ENCODE measurements around the gene RNF207.

RNF207 gene

GRCh38 chr1:6170116-6170741 is 35.7 kb upstream of the RNF207 start:
- Histone ChIP-seq H3K9me3 (ENCODE audit: low read depth, low read length) (no peaks in the 10 kb centered on the region), H3K9ac (ENCODE audit: insufficient read length) (no peak overlapping the region), H3K36me3 (ENCODE audit: insufficient read depth, low read length) (no peaks in the 10 kb centered on the region), H3K4me3 (no peak overlapping the region), H3K27ac (no peak overlapping the region)
- TF ChIP-seq POLR2AphosphoS5 (IDR thresholded peaks at IDR 0.05; ENCODE audit: borderline replicate concordance, low read depth, low read length), result no peak
- TF ChIP-seq EZH2 (IDR thresholded peaks at IDR 0.05), result no peak
- TF ChIP-seq FOXP2 (optimal IDR thresholded peaks at IDR 0.05; ENCODE audit: control extremely low read depth, extremely low read length, insufficient read depth), result no peak
- no peak for DNase-seq (ENCODE audit: low read depth, low spot score)

- Histone ChIP-seq H3K9ac (ENCODE audit: insufficient read length) (no peak overlapping the region), H3K36me3 (ENCODE audit: insufficient read depth, low read length) (no peaks in the 10 kb centered on the region), H3K9me3 (ENCODE audit: low read depth, low read length) (no peaks in the 10 kb centered on the region), H3K27ac (no peak overlapping the region), H3K4me3 (no peak overlapping the region)
- no peak for TF ChIP-seq POLR2AphosphoS5 (IDR thresholded peaks at IDR 0.05; ENCODE audit: borderline replicate concordance, low read depth, low read length)
- TF ChIP-seq EZH2 (IDR thresholded peaks at IDR 0.05), result no peak
- TF ChIP-seq FOXP2 (optimal IDR thresholded peaks at IDR 0.05; ENCODE audit: control extremely low read depth, extremely low read length, insufficient read depth), result no peak
- no peak for DNase-seq (ENCODE audit: low read depth, low spot score)
Measured at GRCh38 chr1:6170742-6171201, 35.1 kb upstream of the RNF207 start.

- H3K4me3 ChIP-seq, result no peak overlapping the region
- TF ChIP-seq POLR2AphosphoS5 (IDR thresholded peaks at IDR 0.05; ENCODE audit: borderline replicate concordance, low read depth, low read length) (no peak), EZH2 (IDR thresholded peaks at IDR 0.05) (no peak), FOXP2 (optimal IDR thresholded peaks at IDR 0.05; ENCODE audit: control extremely low read depth, extremely low read length, insufficient read depth) (no peak)
- no peak overlapping the region for H3K27ac ChIP-seq
- no peaks in the 10 kb centered on the region for H3K9me3 ChIP-seq (ENCODE audit: low read depth, low read length)
- H3K9ac ChIP-seq (ENCODE audit: insufficient read length), result no peak overlapping the region
- no peaks in the 10 kb centered on the region for H3K36me3 ChIP-seq (ENCODE audit: insufficient read depth, low read length)
- no peak for DNase-seq (ENCODE audit: low read depth, low spot score)
Measured at GRCh38 chr1:6171548-6172124, 34.3 kb upstream of the RNF207 start.

- DNase-seq (ENCODE audit: low read depth, low spot score), result no peak
- H3K9ac ChIP-seq (ENCODE audit: insufficient read length), result no peak overlapping the region
Measured at GRCh38 chr1:6172549-6172948, 33.4 kb upstream of the RNF207 start.

GRCh38 chr1:6174621-6175410 is 31.1 kb upstream of the RNF207 start:
- no peak for TF ChIP-seq EZH2 (IDR thresholded peaks at IDR 0.05)
- TF ChIP-seq POLR2AphosphoS5 (IDR thresholded peaks at IDR 0.05; ENCODE audit: borderline replicate concordance, low read depth, low read length), result no peak
- no peak for TF ChIP-seq FOXP2 (optimal IDR thresholded peaks at IDR 0.05; ENCODE audit: control extremely low read depth, extremely low read length, insufficient read depth)
- no peak overlapping the region for H3K9ac ChIP-seq (ENCODE audit: insufficient read length)
- H3K27ac ChIP-seq, result no peak overlapping the region

More at GRCh38 chr1:6172549-6172948, 33.4 kb upstream of the RNF207 start:
- Histone ChIP-seq H3K9me3 (ENCODE audit: low read depth, low read length) (no peaks in the 10 kb centered on the region), H3K36me3 (ENCODE audit: insufficient read depth, low read length) (no peaks in the 10 kb centered on the region), H3K27ac (no peak overlapping the region), H3K4me3 (no peak overlapping the region)
- TF ChIP-seq EZH2 (IDR thresholded peaks at IDR 0.05) (no peak), FOXP2 (optimal IDR thresholded peaks at IDR 0.05; ENCODE audit: control extremely low read depth, extremely low read length, insufficient read depth) (no peak), POLR2AphosphoS5 (IDR thresholded peaks at IDR 0.05; ENCODE audit: borderline replicate concordance, low read depth, low read length) (no peak)

GRCh38 chr1:6175411-6175828 is 30.5 kb upstream of the RNF207 start:
- Histone ChIP-seq H3K9ac (ENCODE audit: insufficient read length) (no peak overlapping the region), H3K36me3 (ENCODE audit: insufficient read depth, low read length) (no peaks in the 10 kb centered on the region), H3K9me3 (ENCODE audit: low read depth, low read length) (no peaks in the 10 kb centered on the region), H3K27ac (no peak overlapping the region), H3K4me3 (no peak overlapping the region)
- DNase-seq (ENCODE audit: low read depth, low spot score), result no peak
- TF ChIP-seq FOXP2 (optimal IDR thresholded peaks at IDR 0.05; ENCODE audit: control extremely low read depth, extremely low read length, insufficient read depth) (no peak), POLR2AphosphoS5 (IDR thresholded peaks at IDR 0.05; ENCODE audit: borderline replicate concordance, low read depth, low read length) (no peak), EZH2 (IDR thresholded peaks at IDR 0.05) (no peak)

More at GRCh38 chr1:6174621-6175410, 31.1 kb upstream of the RNF207 start:
- no peaks in the 10 kb centered on the region for H3K36me3 ChIP-seq (ENCODE audit: insufficient read depth, low read length)
- no peak overlapping the region for H3K4me3 ChIP-seq
- no peaks in the 10 kb centered on the region for H3K9me3 ChIP-seq (ENCODE audit: low read depth, low read length)
- no peak for DNase-seq (ENCODE audit: low read depth, low spot score)

GRCh38 chr1:6176779-6177178 is 29.1 kb upstream of the RNF207 start:
- Histone ChIP-seq H3K9me3 (ENCODE audit: low read depth, low read length) (no peaks in the 10 kb centered on the region), H3K36me3 (ENCODE audit: insufficient read depth, low read length) (no peaks in the 10 kb centered on the region), H3K4me3 (no peak overlapping the region), H3K27ac (no peak overlapping the region), H3K9ac (ENCODE audit: insufficient read length) (no peak overlapping the region)
- DNase-seq (ENCODE audit: low read depth, low spot score), result no peak
- TF ChIP-seq EZH2 (IDR thresholded peaks at IDR 0.05) (no peak), POLR2AphosphoS5 (IDR thresholded peaks at IDR 0.05; ENCODE audit: borderline replicate concordance, low read depth, low read length) (no peak), FOXP2 (optimal IDR thresholded peaks at IDR 0.05; ENCODE audit: control extremely low read depth, extremely low read length, insufficient read depth) (no peak)

- Histone ChIP-seq H3K9me3 (ENCODE audit: low read depth, low read length) (no peaks in the 10 kb centered on the region), H3K9ac (ENCODE audit: insufficient read length) (no peak overlapping the region), H3K4me3 (no peak overlapping the region), H3K36me3 (ENCODE audit: insufficient read depth, low read length) (no peaks in the 10 kb centered on the region), H3K27ac (no peak overlapping the region)
- no peak for DNase-seq (ENCODE audit: low read depth, low spot score)
- TF ChIP-seq POLR2AphosphoS5 (IDR thresholded peaks at IDR 0.05; ENCODE audit: borderline replicate concordance, low read depth, low read length) (no peak), FOXP2 (optimal IDR thresholded peaks at IDR 0.05; ENCODE audit: control extremely low read depth, extremely low read length, insufficient read depth) (no peak), EZH2 (IDR thresholded peaks at IDR 0.05) (no peak)
Measured at GRCh38 chr1:6177681-6178380, 28.1 kb upstream of the RNF207 start.
